ENCODE results near the gene EDC3. TPM values are rescaled to one million over a fixed set of nuclear protein-coding genes. Genes with fewer than 3 reads are reported as not detected.

Gene EDC3
- total and polyA plus RNA-seq, 2 experiments from 2014 or later = 13.8 to 26.5 TPM

DNA sequence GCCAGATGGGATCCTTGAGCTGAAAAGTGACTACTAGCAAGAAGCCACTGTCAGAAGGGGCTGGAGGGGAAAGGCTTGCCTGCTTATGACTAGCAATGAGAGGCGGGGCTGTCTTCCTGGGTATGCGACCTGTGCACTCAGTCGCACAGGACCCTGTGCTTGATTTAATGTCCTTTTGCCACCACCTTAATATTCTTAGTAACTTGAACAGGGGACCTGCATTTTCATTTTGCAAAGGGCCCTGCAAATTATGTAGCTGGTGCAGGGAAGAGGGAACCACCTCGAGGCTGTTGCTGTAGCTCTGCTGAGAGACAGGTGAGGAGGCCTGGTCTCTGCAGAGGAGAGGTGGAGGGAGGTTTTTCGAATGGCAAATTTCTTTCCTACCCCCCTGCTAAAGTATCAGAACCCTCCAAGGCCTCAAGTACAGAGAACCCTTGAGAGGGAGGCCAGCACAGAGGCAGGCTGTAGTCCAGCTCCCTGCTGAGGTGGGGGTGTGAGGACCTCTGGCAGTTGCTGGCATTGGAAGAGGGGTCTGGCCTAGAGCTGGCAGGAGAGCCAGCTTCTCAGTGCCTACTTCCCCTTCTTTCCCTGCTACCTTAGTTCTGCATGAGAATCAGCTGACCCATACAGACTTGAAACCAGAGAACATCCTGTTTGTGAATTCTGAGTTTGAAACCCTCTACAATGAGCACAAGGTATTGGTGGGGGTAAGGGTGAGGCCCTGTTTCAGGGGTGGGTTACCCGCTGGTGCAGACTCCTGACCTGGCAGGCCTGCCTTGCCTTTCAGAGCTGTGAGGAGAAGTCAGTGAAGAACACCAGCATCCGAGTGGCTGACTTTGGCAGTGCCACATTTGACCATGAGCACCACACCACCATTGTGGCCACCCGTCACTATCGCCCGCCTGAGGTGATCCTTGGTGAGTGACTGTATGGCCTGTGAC, 68.8 kb downstream of the EDC3 start:
- H3K4me1 Mint-ChIP-seq = peaks cover 2% of the 10 kb centered on the region; the same call in 2 of the 3 replicates
- Histone ChIP-seq H3F3A (replicated peaks; ENCODE audit: low read depth) (0 out of 2 replicates have a peak, but pooled peaks cover 7% of the 10 kb centered on the region), H3K79me2 (replicated peaks; ENCODE audit: insufficient read depth) (peaks cover 7% of the 10 kb centered on the region; the same call in 1 of the 2 replicates), H3K4me2 (no peak overlapping the region), H3K36me3 (ENCODE audit: insufficient read depth) (peaks cover 16% of the 10 kb centered on the region; the same call in 1 of the 2 replicates), H3K4me3 (no peak overlapping the region), H3K4me1 (ENCODE audit: insufficient read depth) (no peaks in the 10 kb centered on the region), H3K27me3 (ENCODE audit: insufficient read depth) (no peaks in the 10 kb centered on the region), H3K9me2 (ENCODE audit: insufficient read depth) (no peaks in the 10 kb centered on the region), H2AFZ (no peak overlapping the region), H4K20me1 (replicated peaks; ENCODE audit: insufficient read depth) (peaks cover 14% of the 10 kb centered on the region), H3K27ac (ENCODE audit: low read depth) (no peak overlapping the region)
- peaks cover 73% of the 10 kb centered on the region for H3K36me3 Mint-ChIP-seq (ENCODE audit: low read depth)
- no peak for DNase-seq (ENCODE audit: low spot score)
- TF ChIP-seq EZH2 (IDR thresholded peaks at IDR 0.05; ENCODE audit: low read depth, unreplicated experiment) = no peak
- TF ChIP-seq ETS1 (IDR thresholded peaks at IDR 0.05) = no peak
- TF ChIP-seq POLR2AphosphoS5 (IDR thresholded peaks at IDR 0.05; ENCODE audit: low read depth) = no peak
- TF ChIP-seq, protein P1, sequence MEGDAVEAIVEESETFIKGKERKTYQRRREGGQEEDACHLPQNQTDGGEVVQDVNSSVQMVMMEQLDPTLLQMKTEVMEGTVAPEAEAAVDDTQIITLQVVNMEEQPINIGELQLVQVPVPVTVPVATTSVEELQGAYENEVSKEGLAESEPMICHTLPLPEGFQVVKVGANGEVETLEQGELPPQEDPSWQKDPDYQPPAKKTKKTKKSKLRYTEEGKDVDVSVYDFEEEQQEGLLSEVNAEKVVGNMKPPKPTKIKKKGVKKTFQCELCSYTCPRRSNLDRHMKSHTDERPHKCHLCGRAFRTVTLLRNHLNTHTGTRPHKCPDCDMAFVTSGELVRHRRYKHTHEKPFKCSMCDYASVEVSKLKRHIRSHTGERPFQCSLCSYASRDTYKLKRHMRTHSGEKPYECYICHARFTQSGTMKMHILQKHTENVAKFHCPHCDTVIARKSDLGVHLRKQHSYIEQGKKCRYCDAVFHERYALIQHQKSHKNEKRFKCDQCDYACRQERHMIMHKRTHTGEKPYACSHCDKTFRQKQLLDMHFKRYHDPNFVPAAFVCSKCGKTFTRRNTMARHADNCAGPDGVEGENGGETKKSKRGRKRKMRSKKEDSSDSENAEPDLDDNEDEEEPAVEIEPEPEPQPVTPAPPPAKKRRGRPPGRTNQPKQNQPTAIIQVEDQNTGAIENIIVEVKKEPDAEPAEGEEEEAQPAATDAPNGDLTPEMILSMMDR (conservative IDR thresholded peaks at IDR 0.05; ENCODE audit: low read depth in 2 of 2) = no peak
- no peak for TF ChIP-seq ZNF331 (CRISPR knock-in tag; IDR thresholded peaks at IDR 0.05; ENCODE audit: low read depth)
- no peak for TF ChIP-seq REST (IDR thresholded peaks at IDR 0.05; ENCODE audit: unreplicated experiment)
- no peak for TF ChIP-seq ZNF114 (CRISPR knock-in tag; IDR thresholded peaks at IDR 0.05)
- TF ChIP-seq NANOG (IDR thresholded peaks at IDR 0.05; ENCODE audit: borderline replicate concordance) = no peak
- no peak for TF ChIP-seq ZNF462 (CRISPR knock-in tag; IDR thresholded peaks at IDR 0.05)
- TF ChIP-seq CREB1 (CRISPR knock-in tag; IDR thresholded peaks at IDR 0.05; ENCODE audit: low read depth) = no peak
- TF ChIP-seq JUNB (IDR thresholded peaks at IDR 0.05; ENCODE audit: unreplicated experiment) = no peak
- no peak for TF ChIP-seq STAT1 (IDR thresholded peaks at IDR 0.05; ENCODE audit: unreplicated experiment)
- H3K27me3 Mint-ChIP-seq (ENCODE audit: insufficient read depth, low read depth, poor library complexity) = peaks cover 15% of the 10 kb centered on the region
- no peaks in the 10 kb centered on the region for H3K9me3 Mint-ChIP-seq
- ATAC-seq = no peak
- no peak overlapping the region for H3K27ac Mint-ChIP-seq
- no peak overlapping the region for H3K4me3 Mint-ChIP-seq

Data from GM23338 (cell line).